ENCODE results near the gene KRTAP12-1. TPM values are rescaled to one million over a fixed set of nuclear protein-coding genes. Genes with fewer than 3 reads are reported as not detected.

The KRTAP12-1 gene
- total and polyA plus RNA-seq, 8 donors: 2.0 TPM; not detected in 7

DNA sequence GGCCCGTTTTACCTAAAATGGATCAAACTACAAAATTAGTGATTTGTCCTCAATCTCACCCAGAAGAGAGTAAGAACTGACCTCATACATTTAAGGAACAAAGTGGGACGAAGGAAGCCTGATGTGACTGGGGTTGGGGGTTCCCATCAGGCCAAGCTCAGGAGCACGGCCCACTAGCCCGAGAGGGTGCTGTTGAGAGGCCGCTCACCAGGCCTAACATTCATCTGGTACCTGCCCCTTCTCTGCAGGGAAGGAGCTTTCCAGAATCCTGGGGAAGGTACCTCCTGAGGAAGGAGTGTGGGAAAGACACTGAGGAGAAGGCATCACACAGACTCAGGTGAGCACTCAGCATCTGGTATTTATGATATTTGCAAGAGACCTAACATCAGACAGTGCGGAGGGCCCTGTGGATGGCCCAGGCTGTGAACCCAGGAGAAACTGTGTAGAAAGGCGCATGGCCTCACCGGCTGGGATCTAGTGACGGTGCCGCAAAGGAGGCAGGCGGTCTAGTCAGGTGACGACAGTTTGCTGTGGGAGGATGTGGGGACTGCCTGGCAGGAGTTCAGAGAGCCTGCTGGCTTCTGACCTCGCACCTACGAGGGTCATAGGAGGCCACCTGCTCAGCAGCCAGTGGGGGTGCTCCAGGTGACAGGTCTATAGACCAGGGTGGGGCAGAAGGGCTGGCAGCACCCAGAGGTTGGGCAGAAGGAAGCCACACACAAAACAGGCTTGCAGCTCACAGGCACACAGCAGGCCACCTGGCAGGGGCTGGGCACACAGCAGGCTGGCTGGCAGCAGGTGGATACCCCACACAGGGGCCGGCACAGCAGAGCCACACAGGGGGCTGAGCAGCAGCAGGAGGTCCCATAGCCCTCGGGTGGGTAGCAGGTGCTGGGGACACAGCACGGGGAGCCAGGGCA lies 28.0 kb downstream of the KRTAP12-1 start:
- intact Hi-C loops (cut with DNase I; ENCODE audit: low total_unique reads): no loop called here
- Histone ChIP-seq H3K27me3 (peaks cover 0 to 38% (median 8%) of the 10 kb centered on the region in 3 donors), H3K4me1 (no peaks in the 10 kb centered on the region), H3K4me3 (no peak overlapping the region), H3K36me3 (no peaks in the 10 kb centered on the region), H3K27ac (no peak overlapping the region), H3K9me3 (peaks cover 0 to 22% (median 11%) of the 10 kb centered on the region in 4 donors)
- TF ChIP-seq POLR2A (IDR thresholded peaks at IDR 0.05): no peak
- TF ChIP-seq CTCF (IDR thresholded peaks at IDR 0.05): no peak
- TF ChIP-seq EP300 (IDR thresholded peaks at IDR 0.05): no peak
- TF ChIP-seq POLR2AphosphoS5 (IDR thresholded peaks at IDR 0.05): no peak
- no peak for DNase-seq
- 68 to 86% (median 77%) methylated on average over 14 to 17 of the region's 17 CpGs for WGBS, 5 donors

DNA sequence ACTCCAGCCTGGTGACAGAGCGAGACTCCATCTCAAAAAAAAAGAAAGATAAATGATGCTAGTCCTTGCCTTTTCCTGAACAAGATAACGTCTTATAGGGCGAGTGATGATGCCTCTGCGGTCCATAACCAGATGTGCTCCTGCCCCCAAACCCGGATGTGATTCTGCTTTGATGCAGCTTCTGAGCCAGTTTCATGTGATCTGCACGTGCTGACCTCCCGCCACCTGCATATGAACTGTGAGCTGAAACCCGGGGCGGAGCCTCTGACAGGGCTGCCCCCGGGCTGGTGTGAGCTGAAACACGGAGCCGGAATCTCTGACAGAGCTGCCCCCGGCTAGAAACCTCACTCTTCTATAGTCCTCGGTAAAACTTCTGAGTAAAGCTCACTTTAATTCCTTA lies 28.8 kb downstream of the KRTAP12-1 start:
- WGBS, 5 donors: 60 to 71% (median 65%) methylated on average over 14 of the region's 14 CpGs
- TF ChIP-seq CTCF (IDR thresholded peaks at IDR 0.05) (no peak), POLR2A (IDR thresholded peaks at IDR 0.05) (no peak), POLR2AphosphoS5 (IDR thresholded peaks at IDR 0.05) (no peak), EP300 (IDR thresholded peaks at IDR 0.05) (no peak)
- H3K36me3 ChIP-seq: no peaks in the 10 kb centered on the region
- peaks cover 0 to 33% (median 8%) of the 10 kb centered on the region in 3 donors for H3K27me3 ChIP-seq
- no peaks in the 10 kb centered on the region for H3K4me1 ChIP-seq
- peaks cover 0 to 22% (median 11%) of the 10 kb centered on the region in 4 donors for H3K9me3 ChIP-seq
- H3K4me3 ChIP-seq: no peak overlapping the region
- peak in 1 of 2 donors; percentile 22 for DNase-seq
- intact Hi-C loops (cut with DNase I; ENCODE audit: low total_unique reads): no loop called here
- H3K27ac ChIP-seq: no peak overlapping the region

- Histone ChIP-seq H3K4me1 (no peaks in the 10 kb centered on the region), H3K27me3 (peaks cover 0 to 43% (median 24%) of the 10 kb centered on the region in 3 donors), H3K36me3 (no peaks in the 10 kb centered on the region), H3K4me3 (no peak overlapping the region), H3K27ac (no peak overlapping the region), H3K9me3 (peaks cover 0 to 8% (median 3%) of the 10 kb centered on the region in 4 donors)
- DNase-seq: no peak
- 82 to 90% (median 89%) methylated on average over 12 of the region's 12 CpGs for WGBS, 5 donors
- intact Hi-C loops (cut with DNase I; ENCODE audit: low total_unique reads): no loop called here
- no peak for TF ChIP-seq EP300 (IDR thresholded peaks at IDR 0.05)
- no peak for TF ChIP-seq CTCF (IDR thresholded peaks at IDR 0.05)
- TF ChIP-seq POLR2A (IDR thresholded peaks at IDR 0.05): no peak
- TF ChIP-seq POLR2AphosphoS5 (IDR thresholded peaks at IDR 0.05): no peak
Measured at GRCh38 chr21:44650973-44651675, 30.8 kb downstream of the KRTAP12-1 start.

GRCh38 chr21:44650265-44650972 lies 31.5 kb downstream of the KRTAP12-1 start:
- peaks cover 0 to 44% (median 24%) of the 10 kb centered on the region in 3 donors for H3K27me3 ChIP-seq
- no peak overlapping the region for H3K27ac ChIP-seq
- intact Hi-C loops (cut with DNase I; ENCODE audit: low total_unique reads): no loop called here
- peaks cover 0 to 4% (median 1%) of the 10 kb centered on the region in 4 donors for H3K9me3 ChIP-seq
- no peak overlapping the region for H3K4me3 ChIP-seq
- no peaks in the 10 kb centered on the region for H3K4me1 ChIP-seq
- no peak for DNase-seq
- TF ChIP-seq EP300 (IDR thresholded peaks at IDR 0.05): no peak
- TF ChIP-seq POLR2A (IDR thresholded peaks at IDR 0.05): no peak
- no peak for TF ChIP-seq CTCF (IDR thresholded peaks at IDR 0.05)
- TF ChIP-seq POLR2AphosphoS5 (IDR thresholded peaks at IDR 0.05): no peak
- H3K36me3 ChIP-seq: no peaks in the 10 kb centered on the region
- 82 to 92% (median 89%) methylated on average over 20 of the region's 20 CpGs for WGBS, 5 donors

All from stomach (tissue), 9 donors.